ENCODE data around the gene CCDC187.
A peak's percentile ranks its signal among the peaks of the same experiment; 100 is the strongest.
"Not testable (repeated sequence)": the region's sequence is repeated elsewhere in the genome, so short reads cannot be mapped to it uniquely, and the experiment has no call there.

CCDC187 gene

GRCh38 chr9:136326761-136327303, 22.9 kb upstream of the CCDC187 start:
- DNase-seq (ENCODE audit: low spot score): no peak

DNA sequence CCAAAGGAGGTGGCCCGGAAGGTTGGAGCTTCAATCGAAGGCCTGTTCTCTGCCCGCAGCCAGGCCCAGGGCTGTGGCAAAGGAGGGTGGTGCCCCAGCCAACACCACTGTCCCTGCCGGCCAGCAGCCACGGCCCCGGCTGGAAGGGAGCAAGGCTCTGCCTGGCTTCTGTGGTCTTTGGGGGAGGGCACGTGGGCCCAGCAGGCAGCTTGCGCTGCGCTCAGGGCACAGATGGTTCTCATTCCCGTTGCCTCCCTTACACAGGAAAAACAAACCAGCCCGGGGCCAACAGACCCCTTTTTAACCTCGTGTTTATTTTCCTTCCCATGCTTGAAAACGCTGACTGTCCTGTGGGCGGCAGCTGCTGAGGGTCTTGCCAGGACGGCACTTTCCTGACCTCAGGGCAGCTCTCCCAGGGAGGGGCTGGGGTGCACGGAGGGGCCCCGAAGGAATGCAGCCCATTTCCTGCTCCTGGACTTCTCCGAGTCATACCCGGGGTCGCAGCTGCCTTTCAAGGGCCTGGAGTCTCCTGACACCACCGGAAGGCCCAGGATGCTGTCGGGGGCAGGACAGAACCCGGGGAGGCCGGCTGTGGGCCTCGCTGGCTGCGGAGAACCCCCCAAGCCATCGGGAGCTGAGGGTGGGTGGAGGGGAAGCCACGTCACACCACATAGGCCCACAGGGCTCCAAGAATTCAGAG, 22.3 kb upstream of the CCDC187 start:
- no peak for DNase-seq (ENCODE audit: low spot score)

- DNase-seq (ENCODE audit: low spot score): no peak
Observed at GRCh38 chr9:136325358-136325757, 21.5 kb upstream of the CCDC187 start.

DNA sequence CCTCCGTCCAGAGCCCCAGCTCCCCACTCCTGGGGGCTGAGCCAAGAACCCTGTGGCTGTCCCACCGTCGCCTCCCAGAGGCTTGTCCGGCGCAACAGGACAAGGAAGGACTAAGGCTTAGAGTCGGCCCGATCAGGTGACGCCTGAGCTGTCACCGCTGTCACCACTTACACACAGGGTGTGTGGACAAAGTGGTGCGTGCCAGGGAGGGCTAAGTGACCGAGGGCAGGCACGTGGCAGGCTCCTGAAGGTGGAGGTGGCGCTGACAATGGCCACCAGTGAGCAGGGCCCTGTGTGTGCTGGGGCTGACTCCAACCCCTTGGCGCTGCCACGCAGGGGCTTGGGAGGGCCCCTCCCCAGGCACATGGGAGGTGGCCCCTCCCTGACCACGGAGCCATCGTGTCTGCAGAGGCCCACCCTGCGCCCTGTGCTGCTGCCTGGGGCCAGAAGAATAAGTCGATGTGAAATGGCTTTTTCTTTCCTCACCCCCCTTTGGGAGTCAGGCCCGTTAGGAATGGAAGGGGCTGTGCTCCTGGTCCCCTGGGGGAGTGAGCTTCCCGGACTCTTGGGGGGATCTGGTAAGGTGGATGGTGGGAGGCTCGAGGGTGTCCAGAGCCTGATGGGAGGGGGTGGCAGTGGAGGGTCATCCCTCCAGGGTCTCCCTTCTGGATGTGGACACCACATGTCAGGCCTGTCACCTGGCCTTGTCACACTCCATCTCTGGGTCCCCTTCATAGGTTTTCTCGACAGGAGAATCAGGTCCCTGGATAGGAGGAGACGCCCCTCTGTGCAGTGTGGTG, 20.8 kb upstream of the CCDC187 start:
- no peak for DNase-seq (ENCODE audit: low spot score)

- DNase-seq (ENCODE audit: low spot score): no peak
Observed at GRCh38 chr9:136323371-136323789, 19.5 kb upstream of the CCDC187 start.

- no peak for DNase-seq (ENCODE audit: low spot score)
Observed at GRCh38 chr9:136322756-136323330, 18.9 kb upstream of the CCDC187 start.

DNA sequence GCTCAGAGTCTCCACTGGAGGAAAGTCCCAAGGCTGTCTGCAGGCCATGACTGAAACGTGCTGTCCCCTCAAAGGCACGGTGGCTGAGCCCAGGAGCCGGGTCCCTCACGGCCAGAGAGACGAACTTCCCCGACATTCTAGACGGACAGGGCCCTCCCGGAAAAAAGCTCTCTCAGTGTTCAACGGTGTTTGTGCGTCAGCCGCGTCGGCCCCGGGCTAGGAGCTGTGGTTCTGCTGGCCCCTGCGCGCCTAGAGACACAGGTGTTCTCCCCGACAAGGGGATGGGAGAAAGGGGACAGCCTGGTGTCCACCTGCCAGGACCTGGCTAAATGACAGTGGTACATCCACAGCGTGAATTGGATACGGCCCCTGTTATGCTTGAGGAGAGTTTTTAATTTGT, 17.7 kb upstream of the CCDC187 start:
- no peak for DNase-seq (ENCODE audit: low spot score)

- DNase-seq (ENCODE audit: low spot score): not testable (repeated sequence)
Observed at GRCh38 chr9:136320972-136321371, 17.1 kb upstream of the CCDC187 start.

- not testable (repeated sequence) for DNase-seq (ENCODE audit: low spot score)
Observed at GRCh38 chr9:136319955-136320354, 16.1 kb upstream of the CCDC187 start.

GRCh38 chr9:136319244-136319643, 15.3 kb upstream of the CCDC187 start:
- not testable (repeated sequence) for DNase-seq (ENCODE audit: low spot score)

GRCh38 chr9:136318776-136319241, 14.9 kb upstream of the CCDC187 start:
- no peak for DNase-seq (ENCODE audit: low spot score)

GRCh38 chr9:136318111-136318775, 14.3 kb upstream of the CCDC187 start:
- no peak for DNase-seq (ENCODE audit: low spot score)

DNA sequence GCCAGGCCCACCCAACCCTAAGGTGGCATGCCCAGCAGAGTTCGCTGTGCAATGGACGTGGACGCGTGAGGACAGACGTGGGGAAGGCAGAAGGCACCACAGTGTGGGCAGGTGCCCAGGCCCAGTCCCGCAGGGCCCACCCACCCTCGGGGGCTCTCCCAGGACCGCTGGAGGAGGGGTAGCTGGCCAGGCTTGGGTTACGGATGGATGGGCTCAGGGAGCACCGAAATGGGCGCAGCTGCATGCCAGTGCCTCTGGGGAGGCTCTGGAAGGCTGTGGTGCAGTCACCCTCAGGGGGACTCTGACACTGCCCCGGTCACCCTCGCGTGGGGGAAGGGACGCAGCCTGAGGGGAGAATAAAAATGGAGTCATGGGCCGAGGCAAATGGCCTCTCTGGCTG, 13.8 kb upstream of the CCDC187 start:
- no peak for DNase-seq (ENCODE audit: low spot score)

- no peak for DNase-seq (ENCODE audit: low spot score)
Observed at GRCh38 chr9:136316896-136317676, 13.2 kb upstream of the CCDC187 start.

- no peak for DNase-seq (ENCODE audit: low spot score)
Observed at GRCh38 chr9:136316271-136316751, 12.4 kb upstream of the CCDC187 start.

- no peak for DNase-seq (ENCODE audit: low spot score)
Observed at GRCh38 chr9:136314944-136315343, 11.1 kb upstream of the CCDC187 start.

DNA sequence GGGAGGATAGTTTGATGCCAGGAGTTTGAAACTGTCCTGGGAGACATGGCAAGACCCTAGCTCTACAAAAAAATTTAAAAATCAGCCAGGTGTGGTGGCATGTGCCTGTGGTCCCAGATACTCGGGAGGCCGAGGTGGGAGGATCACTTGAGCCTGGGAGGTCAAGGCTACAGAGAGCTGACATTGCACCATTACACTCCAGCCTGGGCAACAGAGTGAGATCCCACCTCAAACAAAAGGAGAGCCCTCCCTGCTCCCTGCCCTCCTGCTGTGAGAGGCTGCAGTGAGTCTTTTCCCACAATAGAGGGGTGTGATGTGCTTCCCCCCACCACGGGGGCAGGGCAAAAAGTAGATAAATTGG, 10.1 kb upstream of the CCDC187 start:
- no peak for DNase-seq (ENCODE audit: low spot score)

DNA sequence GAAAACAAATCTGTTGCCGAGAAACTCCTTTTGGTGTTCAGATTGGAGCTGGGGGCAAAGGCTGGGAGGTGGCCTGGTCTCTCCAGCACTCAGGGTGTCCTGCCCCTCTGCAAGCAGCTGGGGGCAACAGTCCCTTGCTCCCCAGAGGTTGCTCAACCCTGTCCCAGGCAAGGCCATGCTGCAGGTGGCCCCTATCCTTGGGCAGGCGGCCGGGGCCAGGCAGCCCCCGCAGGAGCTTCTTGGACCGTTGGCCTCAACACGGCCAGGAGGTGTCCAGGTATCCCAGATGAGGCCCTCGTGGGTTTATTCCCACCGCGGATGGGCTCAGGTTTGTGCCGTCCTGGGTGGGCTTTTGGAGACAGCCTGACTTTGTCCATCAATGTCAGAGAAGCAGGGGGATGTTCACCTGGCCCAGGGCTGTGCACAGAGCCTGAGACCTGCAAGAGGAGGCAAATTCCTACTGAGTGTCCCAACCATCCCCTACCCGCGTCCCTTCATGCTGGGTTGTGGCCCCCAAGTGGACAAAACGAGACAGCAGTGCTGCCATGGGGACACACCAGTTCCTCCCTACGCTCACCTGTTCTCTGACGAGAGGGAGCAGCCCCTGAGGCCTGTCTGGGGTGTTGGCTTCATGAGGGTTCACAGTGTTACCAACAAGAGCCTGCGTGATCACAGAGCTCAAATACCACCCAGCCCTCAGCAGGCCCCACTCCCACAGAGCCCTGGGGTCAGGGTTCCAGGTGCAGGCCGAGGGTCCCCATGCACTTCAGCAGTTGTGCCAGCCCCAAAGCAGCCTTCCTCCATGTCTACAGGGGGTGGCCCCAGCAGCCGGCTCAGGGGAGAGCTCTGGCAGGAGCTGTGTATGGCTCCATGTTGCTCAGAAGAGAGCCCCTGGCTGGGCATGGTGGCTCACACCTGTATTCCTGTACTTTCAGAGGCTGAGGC, 9.5 kb upstream of the CCDC187 start:
- no peak for DNase-seq (ENCODE audit: low spot score)

- DNase-seq (ENCODE audit: low spot score): peak; percentile 16
Observed at GRCh38 chr9:136312436-136312835, 8.5 kb upstream of the CCDC187 start.

GRCh38 chr9:136312009-136312375, 8.1 kb upstream of the CCDC187 start:
- no peak for DNase-seq (ENCODE audit: low spot score)

Measured in hematopoietic multipotent progenitor cell treated with erythropoietin and hydrocortisone succinate and interleukin-3 and kit ligand, for 15 days (in vitro differentiated cells).